ENCODE data around the gene ARAP1. TPM values are rescaled to one million over a fixed set of nuclear protein-coding genes. Genes with fewer than 3 reads are reported as not detected.

Gene ARAP1
- total and polyA plus RNA-seq, 8 donors, result 21.5 to 73.5 (median 37.9) TPM

GRCh38 chr11:72705442-72706365, 46.5 kb downstream of the ARAP1 start:
- peaks cover 4 to 71% (median 5%) of the 10 kb centered on the region in 3 donors for H3K36me3 ChIP-seq

GRCh38 chr11:72704783-72705265, 47.4 kb downstream of the ARAP1 start:
- ATAC-seq (no peak), FAIRE-seq (no peak), DNase-seq (no peak)
- WGBS, 2 donors, result 68 to 73% methylated on average over 4 of the region's 4 CpGs
- no peaks in the 10 kb centered on the region for H3K4me1 ChIP-seq
- no peaks in the 10 kb centered on the region for H3K9me3 ChIP-seq
- intact Hi-C loops (cut with DNase I), result no loop called here
- no peak overlapping the region for H3K4me3 ChIP-seq
- TF ChIP-seq CTCF (IDR thresholded peaks at IDR 0.05), result no peak
- H3K27ac ChIP-seq, result no peak overlapping the region
- H3K36me3 ChIP-seq, result peaks cover 5 to 69% (median 11%) of the 10 kb centered on the region in 3 donors
- H3K27me3 ChIP-seq, result no peaks in the 10 kb centered on the region

More at GRCh38 chr11:72705442-72706365, 46.5 kb downstream of the ARAP1 start:
- no peak for FAIRE-seq
- Histone ChIP-seq H3K27me3 (no peaks in the 10 kb centered on the region), H3K4me1 (no peaks in the 10 kb centered on the region), H3K27ac (no peak overlapping the region), H3K4me3 (no peak overlapping the region), H3K9me3 (no peaks in the 10 kb centered on the region)
- no peak for DNase-seq
- intact Hi-C loops (cut with DNase I), result no loop called here
- 84 to 90% methylated on average over 11 to 12 of the region's 12 CpGs for WGBS, 2 donors
- TF ChIP-seq CTCF (IDR thresholded peaks at IDR 0.05), result no peak
- no peak for ATAC-seq

GRCh38 chr11:72704028-72704782, 48.0 kb downstream of the ARAP1 start:
- no peaks in the 10 kb centered on the region for H3K4me1 ChIP-seq
- no peaks in the 10 kb centered on the region for H3K27me3 ChIP-seq
- H3K4me3 ChIP-seq, result no peak overlapping the region
- FAIRE-seq (no peak), DNase-seq (no peak), ATAC-seq (no peak)
- H3K9me3 ChIP-seq, result no peaks in the 10 kb centered on the region
- intact Hi-C loops (cut with DNase I), result no loop called here
- TF ChIP-seq CTCF (IDR thresholded peaks at IDR 0.05), result no peak
- WGBS, 2 donors, result 84% methylated on average over 13 of the region's 13 CpGs
- peaks cover 5 to 67% (median 15%) of the 10 kb centered on the region in 3 donors for H3K36me3 ChIP-seq
- H3K27ac ChIP-seq, result no peak overlapping the region

GRCh38 chr11:72703267-72704008, 48.8 kb downstream of the ARAP1 start:
- Histone ChIP-seq H3K36me3 (peaks cover 5 to 71% (median 15%) of the 10 kb centered on the region in 3 donors), H3K4me1 (no peaks in the 10 kb centered on the region), H3K27me3 (no peaks in the 10 kb centered on the region), H3K9me3 (no peaks in the 10 kb centered on the region), H3K27ac (no peak overlapping the region), H3K4me3 (no peak overlapping the region)
- intact Hi-C loops (cut with DNase I), result no loop called here
- FAIRE-seq (no peak), ATAC-seq (peak in 3 of 4 donors; percentile 23 to 43 (median 37)), DNase-seq (peak in 1 of 6 donors; percentile 74)
- no peak for TF ChIP-seq CTCF (IDR thresholded peaks at IDR 0.05)
- 79 to 82% methylated on average over 11 of the region's 11 CpGs for WGBS, 2 donors

Measured in pancreas (tissue), 10 donors.